GM21423 (cell line): ENCODE measurements around the gene GNE.
"Not testable (repeated sequence)": the region's sequence is repeated elsewhere in the genome, so short reads cannot be mapped to it uniquely, and the experiment has no call there.

Experiments used
- ATAC-seq: cut with Tn5 transposase; IDR thresholded peaks from one replicate; pipeline ENCODE4 v1.9.1; 2021; ENCODE audit warnings: mild to moderate bottlenecking, moderate library complexity; ENCODE audit not compliant: unreplicated experiment

GNE gene, protein sequence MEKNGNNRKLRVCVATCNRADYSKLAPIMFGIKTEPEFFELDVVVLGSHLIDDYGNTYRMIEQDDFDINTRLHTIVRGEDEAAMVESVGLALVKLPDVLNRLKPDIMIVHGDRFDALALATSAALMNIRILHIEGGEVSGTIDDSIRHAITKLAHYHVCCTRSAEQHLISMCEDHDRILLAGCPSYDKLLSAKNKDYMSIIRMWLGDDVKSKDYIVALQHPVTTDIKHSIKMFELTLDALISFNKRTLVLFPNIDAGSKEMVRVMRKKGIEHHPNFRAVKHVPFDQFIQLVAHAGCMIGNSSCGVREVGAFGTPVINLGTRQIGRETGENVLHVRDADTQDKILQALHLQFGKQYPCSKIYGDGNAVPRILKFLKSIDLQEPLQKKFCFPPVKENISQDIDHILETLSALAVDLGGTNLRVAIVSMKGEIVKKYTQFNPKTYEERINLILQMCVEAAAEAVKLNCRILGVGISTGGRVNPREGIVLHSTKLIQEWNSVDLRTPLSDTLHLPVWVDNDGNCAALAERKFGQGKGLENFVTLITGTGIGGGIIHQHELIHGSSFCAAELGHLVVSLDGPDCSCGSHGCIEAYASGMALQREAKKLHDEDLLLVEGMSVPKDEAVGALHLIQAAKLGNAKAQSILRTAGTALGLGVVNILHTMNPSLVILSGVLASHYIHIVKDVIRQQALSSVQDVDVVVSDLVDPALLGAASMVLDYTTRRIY

DNA sequence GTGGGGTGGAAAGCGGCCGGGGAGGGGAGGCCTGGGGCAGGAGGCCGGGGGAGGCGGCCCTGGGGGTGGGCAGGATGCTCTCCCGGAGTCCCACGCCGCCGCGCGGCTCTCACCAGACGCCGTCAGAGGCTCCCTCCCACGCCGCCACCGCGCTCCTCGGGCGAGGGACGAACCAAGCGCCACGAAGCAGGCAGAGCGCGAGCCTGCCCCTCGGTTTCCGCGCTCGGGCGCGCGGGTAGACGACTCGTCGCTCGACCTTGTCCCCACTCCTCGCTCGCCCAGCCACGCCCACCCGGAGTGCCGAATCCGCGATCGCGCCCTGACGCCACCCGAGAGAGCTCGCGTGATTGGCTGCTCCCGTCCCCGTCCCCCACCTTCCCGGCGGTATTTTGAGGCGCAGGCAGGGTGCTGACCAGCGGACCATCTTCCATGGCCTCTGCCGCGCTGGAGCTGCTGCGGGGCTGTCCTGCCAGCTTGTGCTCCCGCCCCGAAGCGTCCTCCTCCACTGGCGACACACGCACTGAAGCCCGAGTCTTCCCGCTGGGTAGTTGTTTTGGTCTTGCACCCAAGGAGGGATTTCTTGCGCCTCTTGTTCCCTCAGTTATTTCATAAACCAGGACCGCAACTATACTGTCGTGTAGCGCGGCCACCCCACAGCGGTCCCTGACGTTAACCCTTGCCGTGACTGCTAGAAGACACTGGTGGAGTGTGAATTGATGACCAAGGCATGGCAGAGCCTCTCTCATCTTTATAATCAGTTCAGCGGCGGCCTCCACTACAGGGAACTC lies at the start of gene GNE:
Gene GNE, minus strand, starts transcription at position 241 of the 788 bp plus-strand sequence. CDS start 9,093 bp downstream, outside the sequence.
- ATAC-seq = peak; percentile 92

DNA sequence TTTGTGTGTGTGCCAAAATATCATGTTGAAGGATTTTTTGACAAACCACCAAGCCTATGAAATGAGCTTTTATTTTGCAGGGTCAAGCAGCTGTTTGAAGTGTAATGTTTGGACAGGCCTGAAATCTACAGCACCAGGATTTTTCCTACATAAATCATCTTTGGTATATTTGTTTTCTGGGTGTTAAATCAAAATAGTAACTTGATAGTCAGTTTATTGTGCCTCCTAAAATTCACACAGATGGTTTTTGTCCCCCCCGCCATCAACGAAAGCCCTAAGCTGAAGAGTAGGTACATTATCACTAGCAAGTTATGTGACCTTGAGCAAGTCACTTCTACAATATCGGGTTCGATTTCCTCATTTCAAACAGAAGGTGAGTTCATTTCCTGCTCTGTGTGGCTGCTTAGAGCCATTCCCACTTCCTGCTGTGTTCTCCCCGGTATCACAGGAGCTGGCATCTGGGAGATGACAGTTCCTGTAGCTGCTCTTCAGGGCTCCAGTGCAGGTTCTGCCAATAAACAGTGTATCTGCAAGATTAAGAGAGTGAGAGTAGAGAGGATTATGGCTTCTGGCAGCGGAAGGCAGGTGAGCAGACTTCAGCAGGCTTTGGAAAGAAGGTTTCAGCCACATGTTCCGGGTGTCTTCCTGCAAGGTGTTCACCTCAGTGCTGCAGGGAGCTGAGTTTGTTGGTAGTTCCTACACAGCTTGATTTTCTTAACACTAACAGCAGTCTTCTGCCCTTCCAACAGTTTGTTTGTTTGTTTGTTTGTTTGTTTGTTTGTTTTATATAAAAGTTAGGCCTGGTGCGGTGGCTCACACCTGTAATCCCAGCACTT lies 48.4 kb upstream of the GNE start:
- no peak for ATAC-seq

DNA sequence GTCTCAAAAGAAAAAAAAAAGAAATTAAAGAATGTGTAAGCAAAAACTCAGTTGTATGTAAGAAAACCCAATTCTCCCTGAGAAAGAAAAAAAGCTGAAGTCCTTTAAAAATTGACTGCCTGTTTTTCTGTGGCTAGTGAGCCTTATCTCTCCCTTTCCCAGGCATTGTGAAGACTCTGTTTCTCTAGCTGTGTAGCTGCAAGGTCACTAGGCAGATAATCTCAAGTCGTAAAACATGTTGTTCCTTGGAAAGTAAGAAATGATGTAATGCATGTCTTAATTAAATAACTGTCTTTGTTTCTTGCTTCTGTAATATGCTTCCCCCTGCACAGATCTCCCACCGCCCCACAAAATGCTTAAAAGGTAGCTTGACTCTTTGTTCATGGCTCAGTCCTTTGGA lies 46.1 kb upstream of the GNE start:
- not testable (repeated sequence) for ATAC-seq

DNA sequence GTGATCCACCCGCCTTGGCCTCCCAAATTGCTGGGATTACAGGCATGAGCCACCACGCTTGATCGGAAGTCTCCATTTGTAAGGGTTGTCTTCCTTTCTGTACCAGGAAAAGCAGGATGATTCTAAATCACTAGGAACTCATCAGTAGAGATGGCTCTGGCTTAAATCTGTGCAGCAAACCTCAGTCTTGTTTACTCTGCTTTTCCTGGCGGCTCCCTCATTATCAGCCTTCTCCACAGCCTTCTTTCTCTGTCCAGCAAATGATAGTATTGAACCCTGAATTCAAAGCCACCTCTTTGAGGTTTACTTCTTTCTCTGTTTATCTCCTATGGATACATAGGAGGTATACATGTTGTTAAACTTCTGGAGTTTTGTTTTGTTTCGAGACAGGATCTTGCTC lies 43.0 kb upstream of the GNE start:
- ATAC-seq = no peak

DNA sequence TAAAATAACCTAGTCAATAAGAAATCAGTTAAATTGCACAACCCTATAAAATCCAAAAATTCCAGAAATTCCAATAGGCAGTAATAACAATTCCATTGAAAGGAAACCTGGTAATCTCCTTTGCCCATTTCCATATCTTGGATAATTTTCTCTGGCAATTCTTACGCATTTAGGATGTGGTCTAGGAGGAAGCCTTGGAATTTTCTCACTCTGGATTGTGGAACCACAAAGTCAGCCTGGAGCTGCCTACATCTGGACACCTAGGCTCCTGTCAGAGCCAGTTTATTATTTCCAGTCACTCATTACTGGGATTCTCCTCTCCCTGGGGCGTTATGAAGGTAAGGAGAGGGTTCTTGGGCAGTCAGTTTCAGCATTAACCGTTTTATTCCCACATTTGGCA lies 40.3 kb upstream of the GNE start:
- ATAC-seq = no peak

DNA sequence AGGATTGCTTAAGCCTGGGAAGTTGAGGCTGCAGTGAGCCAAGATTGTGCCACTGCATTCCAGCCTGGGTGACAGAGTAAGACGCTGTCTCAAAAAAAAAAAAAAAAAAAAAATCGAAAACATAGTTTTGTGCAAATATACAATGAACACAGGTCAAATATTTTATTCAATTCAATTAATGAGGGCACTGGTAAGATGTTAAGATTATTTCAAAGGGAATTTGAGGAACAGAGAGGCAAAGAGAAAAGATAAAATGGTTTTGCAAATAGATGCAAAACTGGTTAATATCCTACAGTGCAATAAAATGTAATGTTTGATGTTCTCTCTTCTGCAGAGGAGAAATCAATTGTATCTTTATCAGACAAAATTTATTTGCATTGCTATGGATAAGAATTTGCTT lies 39.5 kb upstream of the GNE start:
- no peak for ATAC-seq

DNA sequence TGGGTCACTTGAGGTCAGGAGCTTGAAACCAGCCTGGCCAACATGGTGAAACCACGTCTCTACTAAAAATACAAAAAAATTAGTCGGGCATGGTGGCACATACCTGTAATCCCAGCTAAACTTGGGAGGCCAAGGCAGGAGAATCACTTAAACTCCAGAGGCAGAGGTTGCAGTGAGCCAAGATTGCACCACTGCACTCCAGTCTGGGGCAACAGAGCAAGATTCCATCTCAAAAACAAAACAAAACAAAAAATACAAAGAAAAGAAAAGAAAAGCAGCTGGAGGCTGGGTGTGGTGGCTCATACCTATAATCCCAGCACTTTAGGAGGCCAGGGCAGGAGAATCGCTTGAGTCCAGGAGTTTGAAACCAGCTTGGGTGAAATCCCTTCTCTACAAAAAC lies 36.7 kb upstream of the GNE start:
- not testable (repeated sequence) for ATAC-seq

DNA sequence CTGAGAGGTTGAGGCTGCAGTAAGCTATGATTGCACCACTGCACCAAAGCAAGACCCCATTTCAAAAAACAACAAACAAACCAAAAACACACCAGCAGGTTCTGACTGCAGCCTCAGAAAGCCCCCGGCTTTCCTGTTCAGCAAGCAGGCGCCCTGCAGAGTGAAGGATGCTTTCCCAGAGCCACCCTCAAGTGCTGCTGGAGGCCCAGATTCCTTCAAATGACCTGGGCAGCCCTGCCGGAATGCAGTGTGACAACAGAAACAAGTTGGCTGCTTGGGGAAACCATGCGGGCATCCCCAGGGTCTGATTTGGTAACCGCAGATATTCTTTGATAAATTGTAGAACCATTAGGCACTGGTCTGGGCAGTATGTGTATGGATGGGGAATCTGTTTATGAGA lies 35.7 kb upstream of the GNE start:
- ATAC-seq = no peak

DNA sequence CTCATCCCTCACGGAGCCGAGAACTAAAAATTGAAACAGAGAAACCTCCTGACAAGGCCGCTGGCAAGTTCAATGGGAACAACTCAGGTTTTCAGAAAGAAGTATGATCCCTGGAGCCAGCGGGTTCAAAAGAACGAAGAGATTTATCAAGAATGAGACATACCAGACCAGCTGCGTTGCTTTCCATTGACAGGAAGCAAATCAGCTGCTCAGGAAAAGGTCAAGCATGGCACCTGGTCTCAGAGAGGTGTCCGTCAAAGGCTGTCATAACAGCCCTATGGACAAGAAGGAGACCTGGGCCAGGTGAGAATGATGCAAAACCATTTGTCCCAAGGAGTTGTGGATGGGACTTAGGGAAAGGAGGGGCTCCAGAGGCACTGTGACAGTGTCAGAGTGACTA lies 34.9 kb upstream of the GNE start:
- ATAC-seq = no peak

DNA sequence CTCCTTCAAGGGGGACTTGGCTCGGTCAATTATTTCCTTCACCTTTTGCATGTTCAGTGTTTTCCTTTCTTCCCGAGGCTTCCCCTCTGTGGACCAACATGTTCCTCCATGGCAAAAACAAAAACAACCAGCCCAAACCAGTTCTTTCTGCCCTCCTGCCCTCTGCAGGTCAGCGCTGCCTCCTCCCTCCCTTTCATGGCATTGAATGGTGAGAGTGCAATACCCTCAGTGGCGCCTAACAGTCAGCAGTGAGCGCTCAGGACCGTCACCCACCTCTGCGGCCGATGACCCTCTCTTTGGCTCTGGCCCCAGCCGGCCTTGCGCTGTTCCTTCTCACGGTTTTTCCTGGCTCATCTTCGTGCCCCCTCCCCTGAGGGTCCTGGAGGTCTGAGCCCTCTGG lies 34.4 kb upstream of the GNE start:
- ATAC-seq = no peak

DNA sequence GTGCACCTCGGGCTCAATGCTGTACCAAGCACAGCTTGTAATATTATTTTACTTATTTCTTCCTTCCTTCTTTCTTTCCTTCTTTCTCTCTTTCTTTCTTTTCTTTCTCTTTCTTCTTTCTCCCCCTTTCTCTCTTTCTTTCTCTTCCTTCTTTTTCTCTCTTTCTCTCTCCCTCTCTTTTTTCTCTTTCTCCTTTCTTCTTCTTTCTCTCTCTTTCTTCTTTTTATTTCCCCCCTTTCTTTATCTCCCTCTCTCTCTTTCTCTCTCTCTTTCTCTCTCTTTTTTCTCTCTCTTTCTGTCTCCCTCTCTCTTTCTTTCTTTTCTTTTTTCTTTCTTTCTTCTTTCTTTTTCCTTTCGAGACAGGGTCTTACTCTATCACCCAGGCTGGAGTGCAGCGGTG lies 32.7 kb upstream of the GNE start:
- ATAC-seq = no peak

DNA sequence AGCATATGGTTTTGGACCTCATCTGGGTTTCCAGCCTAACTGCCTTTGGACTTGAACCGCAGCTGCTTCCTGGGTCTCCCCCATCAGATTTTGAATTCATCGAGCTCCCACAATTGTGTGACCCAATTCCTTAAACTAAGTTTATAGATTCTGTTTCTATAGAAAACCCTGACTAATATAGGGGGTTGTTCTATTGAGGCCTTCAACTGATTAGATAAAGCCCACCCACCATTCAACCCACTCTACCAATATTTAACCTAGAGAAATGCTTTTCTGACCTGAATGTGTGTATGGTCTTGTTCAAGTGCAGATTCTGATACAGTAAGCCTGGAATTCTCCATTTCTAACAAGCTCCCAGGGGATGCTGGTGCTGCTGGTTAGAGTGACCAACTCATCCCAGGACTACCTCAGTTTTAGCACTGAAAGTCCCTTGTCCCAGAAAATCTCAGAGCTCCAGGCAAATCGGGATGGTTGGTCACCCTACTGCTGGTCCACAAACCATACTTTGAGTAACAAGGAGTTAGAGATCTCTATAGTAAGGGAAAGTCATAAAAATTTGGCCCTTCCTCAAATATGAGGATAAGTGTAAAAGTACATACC lies 31.7 kb upstream of the GNE start:
- no peak for ATAC-seq

DNA sequence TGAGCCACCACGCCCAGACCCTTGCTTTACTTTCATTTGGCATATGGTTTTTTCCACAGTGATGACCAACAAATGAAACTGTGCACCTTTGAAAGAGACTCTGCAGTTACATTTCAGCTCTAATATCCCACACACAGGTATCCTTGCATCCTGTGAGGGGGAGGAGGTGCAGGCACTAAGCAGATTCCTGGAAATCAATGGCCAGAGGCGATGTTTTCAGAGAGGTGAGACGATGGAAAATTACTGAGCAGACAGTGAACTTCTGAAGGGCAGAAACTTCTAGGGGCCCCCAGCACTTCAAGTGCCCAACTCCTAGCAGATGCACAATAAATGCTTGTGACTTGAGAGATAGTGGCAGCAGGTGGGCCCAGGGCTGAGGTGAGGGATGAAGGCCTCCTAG lies 29.8 kb upstream of the GNE start:
- no peak for ATAC-seq

DNA sequence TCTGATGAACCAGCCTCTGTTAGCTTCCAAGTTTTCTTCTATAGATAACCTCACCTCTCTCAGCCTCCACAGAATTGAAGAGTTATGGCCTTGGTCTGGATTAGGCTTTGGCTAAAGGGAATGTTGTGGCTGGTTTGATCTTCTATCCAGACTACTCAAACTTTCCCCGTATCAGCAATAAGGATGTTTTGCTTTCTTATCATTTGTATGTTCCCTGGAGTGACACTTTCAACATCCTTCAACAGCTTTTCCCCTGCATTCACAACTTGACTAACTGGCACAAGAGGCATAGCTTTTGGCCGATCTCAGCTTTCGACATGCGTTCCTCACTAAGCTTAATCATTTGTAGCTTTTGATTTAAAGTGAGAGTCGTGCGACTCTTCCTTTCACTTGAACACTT lies 28.1 kb upstream of the GNE start:
- no peak for ATAC-seq

DNA sequence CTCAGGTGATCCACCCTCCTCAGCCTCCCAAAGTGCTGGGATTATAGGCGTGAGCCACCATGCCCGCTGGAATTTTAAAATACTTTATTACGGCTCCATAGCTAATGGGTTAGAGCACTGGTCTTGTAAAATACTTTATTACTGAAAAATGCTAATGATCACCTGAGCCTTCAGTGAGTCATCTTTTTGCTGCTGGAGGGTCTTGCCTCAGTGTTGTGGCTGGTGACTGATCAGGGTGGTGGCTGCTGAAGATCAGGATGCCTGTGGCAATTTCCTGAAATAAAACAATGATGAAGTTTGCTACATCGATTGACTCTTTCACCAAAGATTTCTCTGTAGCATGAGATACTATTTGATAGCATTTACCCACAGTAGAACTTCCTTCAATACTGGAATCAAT lies 26.0 kb upstream of the GNE start:
- no peak for ATAC-seq

DNA sequence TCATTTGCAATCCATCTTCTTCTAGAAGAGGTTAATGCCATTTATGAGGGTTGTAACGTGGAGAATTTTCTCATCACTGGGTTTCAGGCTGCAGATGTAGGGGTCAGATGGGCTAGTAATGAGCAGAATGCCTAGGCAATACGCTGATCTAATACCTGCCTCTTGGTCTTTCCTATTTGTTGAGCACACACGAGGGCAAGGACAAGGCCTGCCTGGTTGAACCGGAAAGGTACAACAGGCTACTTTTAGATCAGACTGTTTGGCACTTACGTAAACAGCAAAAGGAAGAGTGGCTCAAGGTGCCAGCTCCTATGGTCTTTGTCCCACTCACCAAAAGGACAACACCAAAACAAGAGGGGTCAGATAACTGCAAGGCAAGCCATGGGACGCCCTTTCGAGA lies 24.0 kb upstream of the GNE start:
- no peak for ATAC-seq

DNA sequence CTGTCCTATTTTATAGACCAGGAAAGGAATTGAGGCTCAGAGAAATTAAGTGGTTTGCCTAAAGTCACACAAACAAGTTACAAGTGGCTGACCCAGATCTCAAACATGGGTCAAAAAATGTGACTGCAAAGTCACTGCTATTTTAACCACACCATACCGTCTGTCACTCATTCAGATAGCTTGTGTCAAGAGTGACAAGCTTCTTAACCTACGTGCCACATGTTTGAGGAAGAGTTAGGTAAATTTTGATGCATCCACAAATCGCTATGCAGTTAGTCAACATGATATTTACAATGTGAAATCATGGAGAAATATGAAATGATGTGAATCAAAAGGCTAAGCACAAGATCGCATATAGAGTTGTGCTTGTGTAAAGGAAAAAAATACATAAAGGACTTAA lies 22.7 kb upstream of the GNE start:
- ATAC-seq = no peak

DNA sequence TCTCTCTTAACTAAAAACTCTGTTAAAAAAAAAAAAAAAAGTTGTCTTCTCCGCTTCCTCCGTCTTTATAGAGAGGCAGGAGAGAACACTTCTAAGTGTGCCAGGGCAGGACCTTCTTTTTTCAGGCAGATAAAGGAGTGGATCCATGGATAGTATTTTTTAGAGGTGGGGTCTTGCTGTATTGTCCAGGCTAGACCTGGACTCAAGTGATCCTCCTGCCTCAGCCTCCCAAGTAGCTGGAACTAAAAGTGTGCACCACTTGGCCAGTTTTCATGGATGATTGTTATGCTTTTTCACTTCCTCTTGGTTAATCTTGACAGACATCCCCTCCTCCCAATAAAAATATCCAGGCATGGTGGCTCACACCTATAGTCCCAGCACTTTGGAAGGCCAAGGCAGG lies 20.0 kb upstream of the GNE start:
- ATAC-seq = no peak

DNA sequence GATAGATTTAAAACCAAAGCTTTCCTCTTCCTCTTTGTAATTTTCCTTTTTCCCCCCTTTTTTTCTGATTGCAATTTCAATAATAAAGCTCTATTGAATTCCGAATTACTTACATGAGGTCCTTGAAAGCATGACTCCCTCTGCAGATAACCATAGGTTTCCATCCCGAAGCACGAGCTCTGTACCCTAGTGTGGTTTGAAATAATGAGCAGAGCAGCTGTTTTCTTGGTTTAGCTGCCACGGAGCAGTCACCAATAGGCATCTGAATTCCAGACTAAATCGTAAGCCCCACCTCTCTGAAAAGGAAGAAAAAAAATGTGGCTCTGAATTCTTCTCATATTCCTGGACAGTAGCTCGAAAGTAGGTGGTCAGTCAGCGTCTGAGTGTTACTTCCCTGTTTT lies 18.5 kb upstream of the GNE start:
- ATAC-seq = no peak

DNA sequence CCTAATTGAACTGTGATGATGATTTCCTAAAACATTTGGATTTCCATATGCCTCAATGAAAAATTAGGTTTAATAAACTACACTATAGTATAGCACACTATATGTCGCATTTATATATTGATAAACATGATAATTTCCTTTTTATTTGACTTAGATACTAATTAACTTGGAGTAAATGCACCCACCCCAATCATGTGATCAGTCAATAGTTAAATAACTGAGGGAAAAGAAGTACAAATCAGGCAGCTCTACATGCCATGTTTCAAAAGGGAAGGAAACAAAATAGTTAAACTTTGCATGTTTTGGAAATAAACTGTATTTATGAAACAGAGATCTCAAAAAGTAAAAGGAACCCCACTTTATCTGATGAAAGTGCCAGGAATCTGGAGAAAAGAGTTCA lies 18.0 kb upstream of the GNE start:
- ATAC-seq = no peak
